Stimulated activated CD8-positive, alpha-beta memory T cell treated with anti-CD3 and anti-CD28 coated beads, Interleukin-12 subunit alpha, Interleukin-12 subunit beta, amount 100 ng/mL, for 24 hours (primary cell): ENCODE results near the gene NOTCH2.

Experiments
- DNase-seq: peaks from one replicate; pipeline ENCODE4 v3.0.0-alpha.2; 2020; ENCODE audit errors: extremely low read depth

Gene NOTCH2

DNA sequence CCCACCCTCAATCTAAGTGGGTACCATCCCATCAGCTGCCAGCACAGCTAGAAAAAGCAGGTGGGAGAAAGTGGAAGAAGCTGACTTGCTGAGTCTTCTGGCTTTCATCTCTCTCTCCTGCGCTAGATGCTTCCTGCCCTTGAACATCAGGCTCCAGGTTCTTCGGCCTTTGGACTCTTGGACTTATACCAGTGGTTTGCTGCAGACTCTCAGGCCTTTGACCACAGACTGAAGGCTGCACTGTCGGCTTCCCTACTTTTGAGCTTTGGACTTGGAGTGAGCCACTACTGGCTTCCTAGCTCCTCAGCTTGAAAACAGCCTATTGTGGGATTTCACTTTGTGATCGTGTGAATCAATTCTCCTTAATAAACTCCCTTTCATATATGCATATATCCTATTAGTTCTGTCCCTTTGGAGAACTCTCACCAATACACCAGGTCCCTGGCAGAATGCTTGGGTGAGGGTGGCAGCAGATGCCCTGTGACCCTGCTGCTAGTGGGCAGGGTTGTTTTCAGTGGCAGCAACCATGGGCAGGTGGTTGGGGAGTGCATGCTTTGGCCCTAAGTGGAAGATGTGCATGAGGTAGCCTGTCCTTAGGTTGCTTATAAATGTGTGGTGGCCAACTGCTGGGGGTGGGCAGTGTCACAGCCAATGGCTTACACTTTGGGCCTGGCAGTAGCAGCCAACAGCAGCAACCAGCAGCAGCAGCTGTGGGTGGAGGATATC lies 162.4 kb downstream of the NOTCH2 start:
- DNase-seq = no peak

DNA sequence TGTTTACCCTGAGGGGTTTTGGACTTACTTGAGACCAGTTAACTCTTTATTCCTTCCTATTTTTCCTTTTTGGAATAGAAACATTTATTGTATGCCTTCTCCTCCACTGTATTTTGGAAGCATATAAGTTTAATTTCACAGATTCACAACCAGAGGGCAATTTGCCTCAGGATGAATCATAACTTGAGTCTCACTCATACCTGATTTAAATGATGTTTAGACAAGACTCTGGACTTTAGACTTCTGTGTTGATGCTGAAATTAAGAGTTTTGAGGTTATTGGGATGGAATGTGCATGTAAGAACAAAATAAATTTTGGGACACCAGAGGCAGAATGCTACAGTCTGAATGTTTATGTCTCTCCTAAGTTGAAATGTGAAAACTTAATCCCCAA lies 166.0 kb downstream of the NOTCH2 start:
- DNase-seq = no peak

GRCh38 chr1:119902775-119903442 lies 166.6 kb downstream of the NOTCH2 start:
- no peak for DNase-seq

DNA sequence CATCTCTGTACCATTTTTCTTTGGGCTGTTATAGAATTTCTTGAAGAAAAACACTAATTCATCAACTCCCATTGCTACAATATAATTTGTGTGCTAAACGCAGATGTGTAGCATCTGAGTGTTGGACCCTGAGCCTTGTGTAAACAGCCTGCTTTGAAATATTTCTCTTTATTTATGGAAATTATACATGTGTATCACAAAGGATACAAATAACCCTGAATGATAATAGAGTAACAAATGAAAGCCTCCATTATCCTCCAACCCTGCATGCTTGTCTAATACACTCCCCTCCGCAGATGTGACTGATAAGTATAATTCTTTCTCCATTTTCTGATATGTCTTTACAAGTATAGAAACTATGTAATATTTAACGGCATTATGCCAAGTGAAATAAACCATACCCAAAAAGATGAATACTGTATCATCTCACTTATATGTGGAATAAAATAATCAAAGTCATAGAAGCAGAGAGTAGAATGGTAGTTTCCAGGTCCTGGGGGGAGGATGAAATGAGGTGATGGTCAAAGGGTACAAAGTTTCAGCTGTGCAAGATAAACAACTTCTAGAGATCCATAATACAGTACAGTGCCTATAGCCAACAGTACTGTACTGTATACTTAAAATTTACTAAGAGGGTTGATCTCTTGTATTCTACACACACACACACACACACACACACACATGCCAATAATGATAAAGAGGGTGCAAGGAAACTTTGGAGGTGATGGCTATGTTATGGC lies 170.3 kb downstream of the NOTCH2 start:
- no peak for DNase-seq

- no peak for DNase-seq
Measured at GRCh38 chr1:119898530-119898929, 170.9 kb downstream of the NOTCH2 start.

GRCh38 chr1:119896303-119896702 lies 173.2 kb downstream of the NOTCH2 start, which contains the start of gene ADAM30:
TSS of gene ADAM30 (minus strand) at chr1:119896515. CDS start at chr1:119896336, 179 bp downstream.
- DNase-seq = no peak

- no peak for DNase-seq
Measured at GRCh38 chr1:119895102-119895501, 174.4 kb downstream of the NOTCH2 start.

- no peak for DNase-seq
Measured at GRCh38 chr1:119893827-119894700, 175.4 kb downstream of the NOTCH2 start.

DNA sequence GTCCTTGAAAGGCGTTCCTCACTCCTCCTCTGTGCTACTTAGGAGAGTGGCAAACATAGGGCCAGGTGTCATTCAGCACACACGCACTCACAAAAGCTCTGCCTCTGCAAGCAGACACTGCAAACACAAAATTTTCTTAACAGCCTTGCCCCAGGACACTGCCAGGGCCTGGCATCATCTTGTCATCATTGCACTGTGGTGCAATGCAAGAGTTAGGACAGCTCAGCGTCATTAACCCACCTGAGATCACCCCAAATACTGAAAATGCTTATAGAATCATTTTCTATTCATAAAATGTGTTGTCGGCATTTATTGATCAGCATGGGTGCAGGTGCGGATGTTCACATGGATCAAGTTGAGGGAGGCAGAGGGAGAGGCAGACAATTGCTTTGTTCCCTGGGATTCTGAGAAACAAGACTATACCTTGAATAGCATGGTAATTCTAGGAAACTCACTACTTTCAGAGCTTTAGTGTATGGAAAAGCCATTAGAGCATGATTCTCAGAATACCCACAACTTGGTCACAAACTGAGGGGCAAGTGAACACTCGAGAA lies 176.1 kb downstream of the NOTCH2 start:
- no peak for DNase-seq

- DNase-seq = no peak
Measured at GRCh38 chr1:119891386-119891785, 178.1 kb downstream of the NOTCH2 start.

DNA sequence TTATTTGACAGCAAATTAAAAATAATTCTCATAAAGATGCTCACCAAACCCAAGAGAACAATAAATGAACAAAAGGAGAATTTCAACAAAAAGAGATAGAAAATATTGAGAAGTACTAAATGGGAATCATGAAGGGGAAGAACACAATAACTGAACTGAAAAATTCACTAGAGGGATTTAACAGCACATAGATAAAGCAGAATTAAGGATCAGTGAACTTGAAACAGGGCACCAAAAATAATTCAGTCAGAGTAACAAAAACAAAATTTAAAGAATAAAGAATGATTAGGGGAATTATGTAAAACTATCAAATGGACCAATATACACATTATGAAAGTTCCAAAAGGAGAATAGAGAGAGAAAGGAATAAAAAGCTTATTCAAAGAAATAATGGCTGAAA lies 181.0 kb downstream of the NOTCH2 start:
- no peak for DNase-seq

GRCh38 chr1:119887427-119887826 lies 182.0 kb downstream of the NOTCH2 start:
- no peak for DNase-seq

- peak; percentile 5 for DNase-seq
Measured at GRCh38 chr1:119885903-119886783, 183.3 kb downstream of the NOTCH2 start.

- DNase-seq = no peak
Measured at GRCh38 chr1:119884711-119885110, 184.8 kb downstream of the NOTCH2 start.

DNA sequence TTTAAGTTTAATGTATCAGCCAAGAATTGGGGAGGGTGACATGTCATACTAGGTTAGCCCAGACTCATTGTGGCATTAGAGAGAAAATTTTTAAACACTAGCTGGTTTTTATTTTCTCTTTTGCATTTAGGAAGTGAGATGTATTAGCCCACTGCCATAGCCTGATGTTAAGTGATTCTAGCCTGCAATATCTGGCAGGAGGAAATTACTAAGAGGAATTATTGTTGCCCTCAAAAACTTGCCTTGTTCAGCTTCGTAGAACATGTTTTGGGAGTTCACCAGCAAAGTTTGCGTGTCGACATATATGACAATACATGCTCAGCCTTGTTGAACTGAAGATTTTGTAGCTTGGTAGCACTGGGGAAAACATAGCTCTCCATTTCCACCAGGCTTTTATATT lies 185.6 kb downstream of the NOTCH2 start:
- DNase-seq = no peak

DNA sequence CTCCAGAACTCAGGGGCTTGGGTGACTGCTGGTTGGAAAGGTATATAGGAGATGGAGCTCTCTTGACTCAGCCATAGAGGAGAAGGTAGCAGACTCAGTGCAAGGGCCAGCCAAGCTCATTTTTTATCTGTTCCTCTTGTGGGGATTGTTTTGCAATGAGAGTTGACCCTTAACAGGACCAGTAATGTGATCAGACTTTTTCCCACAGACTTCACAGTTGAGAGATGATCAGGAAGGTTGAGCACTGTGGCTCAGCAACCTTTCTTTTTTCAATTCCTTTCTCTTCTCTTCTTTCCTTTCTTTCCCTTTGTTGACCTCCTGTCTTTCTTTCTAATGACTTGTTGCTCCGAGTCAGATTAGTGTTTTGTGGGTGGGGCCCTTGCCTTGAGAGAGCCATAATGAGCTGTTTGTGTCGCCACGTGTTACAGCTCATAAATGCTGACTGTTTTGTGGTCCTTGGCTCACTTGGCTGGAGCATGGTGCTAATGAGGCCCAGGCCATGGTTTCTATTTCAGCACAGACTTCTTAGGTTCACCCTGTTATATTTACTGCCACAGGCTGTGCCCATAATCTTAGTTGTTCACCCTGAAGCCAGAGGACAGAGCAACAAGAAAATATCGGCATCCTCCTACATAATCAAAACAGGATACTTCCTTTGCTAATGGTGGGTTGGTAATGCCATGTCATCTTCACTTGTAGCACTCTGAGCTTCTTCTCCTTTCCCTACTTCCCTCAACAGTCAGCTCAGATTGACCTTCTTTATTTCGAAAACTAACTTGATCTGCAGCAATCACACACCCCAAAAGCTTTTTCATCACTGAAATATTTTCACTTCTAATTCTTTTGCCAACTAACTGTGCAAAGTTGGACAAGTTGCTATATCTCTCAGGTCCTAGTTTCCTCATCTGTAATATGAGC lies 187.1 kb downstream of the NOTCH2 start:
- no peak for DNase-seq

GRCh38 chr1:119879510-119880434 lies 189.7 kb downstream of the NOTCH2 start:
- no peak for DNase-seq

GRCh38 chr1:119878171-119878570 lies 191.3 kb downstream of the NOTCH2 start:
- DNase-seq = no peak
